ENCODE data around the gene CD177.

The CD177 gene

DNA sequence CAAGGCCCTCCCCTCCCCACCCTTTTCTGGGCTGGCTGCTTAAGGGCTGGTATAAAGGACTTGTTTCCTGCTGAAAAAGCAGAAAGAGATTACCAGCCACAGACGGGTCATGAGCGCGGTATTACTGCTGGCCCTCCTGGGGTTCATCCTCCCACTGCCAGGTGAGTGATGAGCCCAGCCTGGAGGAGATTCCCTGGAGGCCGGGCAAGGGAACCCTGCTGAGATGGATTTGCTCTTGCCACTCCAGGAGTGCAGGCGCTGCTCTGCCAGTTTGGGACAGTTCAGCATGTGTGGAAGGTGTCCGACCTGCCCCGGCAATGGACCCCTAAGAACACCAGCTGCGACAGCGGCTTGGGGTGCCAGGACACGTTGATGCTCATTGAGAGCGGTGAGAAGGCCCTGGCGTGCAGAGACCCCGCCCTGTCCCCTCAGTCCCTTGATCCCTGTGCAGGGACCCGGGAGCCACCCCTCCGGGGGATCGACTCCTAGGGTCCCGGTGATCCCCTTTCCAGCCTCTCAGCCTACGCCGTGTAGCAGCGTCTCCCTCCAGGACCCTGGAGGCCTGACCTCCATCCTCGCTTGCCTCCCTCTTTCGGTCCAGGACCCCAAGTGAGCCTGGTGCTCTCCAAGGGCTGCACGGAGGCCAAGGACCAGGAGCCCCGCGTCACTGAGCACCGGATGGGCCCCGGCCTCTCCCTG is at the start of gene CD177:
TSS of gene CD177 (plus strand) at position 81 of the 699 bp plus-strand sequence. CDS start at position 110, 29 bp downstream.
- no peak for TF ChIP-seq CTCF (conservative IDR thresholded peaks at IDR 0.05)
- H3K27ac ChIP-seq = peak within 1 kb of the TSS; percentile 32

GRCh38 chr19:43305642-43306041 is 47.8 kb upstream of the CD177 start:
- no peak overlapping the region for H3K27ac ChIP-seq
- no peak for TF ChIP-seq CTCF (conservative IDR thresholded peaks at IDR 0.05)

DNA sequence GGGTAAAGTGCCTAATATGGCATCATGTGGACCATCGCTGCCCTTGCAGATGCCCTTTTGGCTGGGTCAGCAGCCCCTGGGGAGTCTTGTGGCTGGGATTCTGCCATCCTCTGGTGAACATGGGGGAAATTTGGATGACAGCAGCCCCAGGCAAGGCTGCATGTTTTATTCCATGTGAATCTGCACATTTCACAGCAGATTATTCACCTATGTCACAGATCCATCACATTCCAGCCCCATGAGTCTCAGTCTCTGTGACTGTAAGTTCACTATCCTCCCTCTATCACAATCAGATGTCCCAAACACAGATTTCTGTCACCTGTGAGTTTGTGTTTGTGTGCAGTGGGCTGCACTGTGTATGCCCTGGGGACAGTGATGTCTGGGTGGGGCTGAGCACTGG is 47.4 kb upstream of the CD177 start:
- no peak for TF ChIP-seq CTCF (conservative IDR thresholded peaks at IDR 0.05)
- H3K27ac ChIP-seq = no peak overlapping the region

GRCh38 chr19:43308244-43308815 is 45.2 kb upstream of the CD177 start:
- H3K27ac ChIP-seq = no peak overlapping the region
- TF ChIP-seq CTCF (conservative IDR thresholded peaks at IDR 0.05) = no peak

- H3K27ac ChIP-seq = no peak overlapping the region
- TF ChIP-seq CTCF (conservative IDR thresholded peaks at IDR 0.05) = no peak
These were observed 44.0 kb upstream of the CD177 start for GRCh38 chr19:43309466-43309865.

DNA sequence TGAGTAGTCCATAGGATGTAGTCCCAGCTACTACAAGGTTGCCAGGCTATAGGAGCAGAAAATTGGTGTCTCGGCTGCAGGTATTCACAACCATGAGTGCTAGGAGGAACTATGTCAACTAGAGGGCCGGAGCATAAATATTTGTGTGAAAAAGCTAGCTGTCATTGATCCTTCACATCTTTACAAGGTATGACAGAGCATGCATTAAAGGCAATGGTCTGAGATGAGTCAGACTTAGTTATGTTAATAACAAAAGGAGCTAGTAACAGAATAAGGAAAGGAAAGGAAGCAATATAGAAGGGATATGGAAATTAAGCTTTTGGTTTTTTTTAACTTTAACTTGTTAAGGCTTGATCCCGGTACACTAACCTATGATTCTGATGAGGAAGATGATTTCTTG is 43.3 kb upstream of the CD177 start:
- H3K27ac ChIP-seq = no peak overlapping the region
- TF ChIP-seq CTCF (conservative IDR thresholded peaks at IDR 0.05) = no peak

- no peak overlapping the region for H3K27ac ChIP-seq
- TF ChIP-seq CTCF (conservative IDR thresholded peaks at IDR 0.05) = no peak
These were observed 42.2 kb upstream of the CD177 start for GRCh38 chr19:43311256-43311655.
